ENCODE measurements around the gene TIRAP. TPM values are rescaled to one million over a fixed set of nuclear protein-coding genes. Genes with fewer than 3 reads are reported as not detected.

The TIRAP gene
- total RNA-seq, 1 donor from 2014 or later, result 10.6 TPM

DNA sequence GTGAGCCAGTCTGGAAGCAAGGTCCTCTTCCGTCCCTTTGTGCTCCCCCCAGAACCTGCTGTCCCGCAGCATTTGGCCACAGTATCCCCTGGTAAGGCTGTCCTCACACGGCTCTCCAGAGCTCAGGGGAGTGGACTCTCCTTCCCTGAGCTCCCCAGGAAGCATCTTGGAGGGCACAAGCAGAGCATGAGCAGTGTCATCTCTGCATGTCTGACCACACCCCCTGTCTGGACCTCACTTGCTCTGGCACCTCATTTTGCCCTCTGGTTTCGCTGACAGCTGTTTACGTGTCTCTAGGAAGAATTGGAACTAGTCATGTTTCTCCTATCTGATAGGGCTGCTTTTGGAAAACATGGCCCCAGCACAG is 36.5 kb downstream of the TIRAP start:
- no peaks in the 10 kb centered on the region for H3K27me3 Mint-ChIP-seq (ENCODE audit: unreplicated experiment)
- peak overlapping the region; percentile 85 for H3K27ac Mint-ChIP-seq (ENCODE audit: unreplicated experiment)
- H3K4me3 Mint-ChIP-seq (ENCODE audit: unreplicated experiment), result no peak overlapping the region
- H3K4me1 Mint-ChIP-seq (ENCODE audit: unreplicated experiment), result peaks cover 32% of the 10 kb centered on the region
- H3K9me3 Mint-ChIP-seq (ENCODE audit: unreplicated experiment), result no peaks in the 10 kb centered on the region
- TF ChIP-seq, protein P1, sequence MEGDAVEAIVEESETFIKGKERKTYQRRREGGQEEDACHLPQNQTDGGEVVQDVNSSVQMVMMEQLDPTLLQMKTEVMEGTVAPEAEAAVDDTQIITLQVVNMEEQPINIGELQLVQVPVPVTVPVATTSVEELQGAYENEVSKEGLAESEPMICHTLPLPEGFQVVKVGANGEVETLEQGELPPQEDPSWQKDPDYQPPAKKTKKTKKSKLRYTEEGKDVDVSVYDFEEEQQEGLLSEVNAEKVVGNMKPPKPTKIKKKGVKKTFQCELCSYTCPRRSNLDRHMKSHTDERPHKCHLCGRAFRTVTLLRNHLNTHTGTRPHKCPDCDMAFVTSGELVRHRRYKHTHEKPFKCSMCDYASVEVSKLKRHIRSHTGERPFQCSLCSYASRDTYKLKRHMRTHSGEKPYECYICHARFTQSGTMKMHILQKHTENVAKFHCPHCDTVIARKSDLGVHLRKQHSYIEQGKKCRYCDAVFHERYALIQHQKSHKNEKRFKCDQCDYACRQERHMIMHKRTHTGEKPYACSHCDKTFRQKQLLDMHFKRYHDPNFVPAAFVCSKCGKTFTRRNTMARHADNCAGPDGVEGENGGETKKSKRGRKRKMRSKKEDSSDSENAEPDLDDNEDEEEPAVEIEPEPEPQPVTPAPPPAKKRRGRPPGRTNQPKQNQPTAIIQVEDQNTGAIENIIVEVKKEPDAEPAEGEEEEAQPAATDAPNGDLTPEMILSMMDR (IDR thresholded peaks at IDR 0.05), result no peak
- DNase-seq (ENCODE audit: extremely low spot score, unreplicated experiment), result no peak
- H3K36me3 Mint-ChIP-seq (ENCODE audit: unreplicated experiment), result peaks cover 12% of the 10 kb centered on the region

DNA sequence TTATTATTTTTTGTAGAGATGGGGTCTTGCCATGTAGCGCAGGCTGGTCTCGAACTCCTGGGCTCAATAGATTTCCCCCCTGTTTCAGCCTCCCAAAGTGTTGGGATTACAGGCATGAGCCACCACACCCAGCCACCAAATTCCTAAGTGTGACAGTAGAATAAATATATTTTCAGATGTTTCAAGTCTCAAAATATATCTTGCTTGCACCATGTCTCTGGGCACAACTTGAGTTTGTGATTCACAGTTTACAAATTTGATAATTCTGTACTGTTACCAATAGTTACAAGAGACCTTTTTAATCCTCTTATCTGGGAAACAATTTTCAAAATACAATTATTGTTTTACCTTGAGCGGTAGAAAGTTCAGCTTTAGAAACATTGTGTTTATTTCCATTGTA is 40.1 kb downstream of the TIRAP start:
- peaks cover 5% of the 10 kb centered on the region for H3K36me3 Mint-ChIP-seq (ENCODE audit: unreplicated experiment)
- H3K4me3 Mint-ChIP-seq (ENCODE audit: unreplicated experiment), result no peak overlapping the region
- no peak overlapping the region for H3K27ac Mint-ChIP-seq (ENCODE audit: unreplicated experiment)
- H3K9me3 Mint-ChIP-seq (ENCODE audit: unreplicated experiment), result no peaks in the 10 kb centered on the region
- DNase-seq (ENCODE audit: extremely low spot score, unreplicated experiment), result no peak
- H3K27me3 Mint-ChIP-seq (ENCODE audit: unreplicated experiment), result no peaks in the 10 kb centered on the region
- TF ChIP-seq, protein P1 (IDR thresholded peaks at IDR 0.05), result no peak
- H3K4me1 Mint-ChIP-seq (ENCODE audit: unreplicated experiment), result peaks cover 22% of the 10 kb centered on the region

DNA sequence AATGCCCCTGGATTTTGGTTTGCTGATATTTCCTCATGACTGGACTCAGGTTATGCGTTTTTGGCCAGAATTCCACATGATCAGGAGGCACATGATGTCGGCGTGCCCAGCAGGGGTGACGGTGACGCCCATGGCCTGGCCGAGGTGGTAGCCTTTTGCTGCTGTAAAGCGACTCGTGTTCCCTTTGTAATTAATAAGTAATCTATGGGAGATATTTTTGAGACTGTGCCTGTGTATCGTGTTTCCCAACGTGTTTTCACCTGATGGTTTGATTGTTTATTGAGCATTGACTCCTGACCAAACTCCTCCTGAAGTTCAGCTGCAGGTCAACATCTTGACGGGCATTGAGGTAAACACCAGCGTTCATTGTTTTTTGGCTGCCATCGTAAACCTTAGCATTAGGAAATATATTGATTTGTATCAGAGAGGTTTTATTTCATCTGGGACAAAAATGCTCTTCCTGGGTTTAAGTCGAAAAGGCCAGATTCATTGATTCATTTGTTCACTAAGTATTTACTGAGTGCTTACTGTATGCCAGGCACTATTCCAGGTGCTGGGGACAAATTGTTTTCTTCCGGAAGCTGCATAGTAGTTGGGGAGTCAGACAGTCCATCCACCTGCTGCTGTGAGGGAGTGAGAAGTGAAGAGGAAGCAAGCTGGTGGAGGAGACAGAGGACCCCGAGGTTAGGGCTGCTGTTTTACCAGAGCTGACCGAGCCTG is 44.5 kb downstream of the TIRAP start:
- no peak for DNase-seq (ENCODE audit: extremely low spot score, unreplicated experiment)
- peaks cover 6% of the 10 kb centered on the region for H3K4me1 Mint-ChIP-seq (ENCODE audit: unreplicated experiment)
- no peak overlapping the region for H3K27ac Mint-ChIP-seq (ENCODE audit: unreplicated experiment)
- H3K9me3 Mint-ChIP-seq (ENCODE audit: unreplicated experiment), result no peaks in the 10 kb centered on the region
- TF ChIP-seq, protein P1 (IDR thresholded peaks at IDR 0.05), result no peak
- peaks cover 3% of the 10 kb centered on the region for H3K36me3 Mint-ChIP-seq (ENCODE audit: unreplicated experiment)
- no peaks in the 10 kb centered on the region for H3K27me3 Mint-ChIP-seq (ENCODE audit: unreplicated experiment)
- no peak overlapping the region for H3K4me3 Mint-ChIP-seq (ENCODE audit: unreplicated experiment)

DNA sequence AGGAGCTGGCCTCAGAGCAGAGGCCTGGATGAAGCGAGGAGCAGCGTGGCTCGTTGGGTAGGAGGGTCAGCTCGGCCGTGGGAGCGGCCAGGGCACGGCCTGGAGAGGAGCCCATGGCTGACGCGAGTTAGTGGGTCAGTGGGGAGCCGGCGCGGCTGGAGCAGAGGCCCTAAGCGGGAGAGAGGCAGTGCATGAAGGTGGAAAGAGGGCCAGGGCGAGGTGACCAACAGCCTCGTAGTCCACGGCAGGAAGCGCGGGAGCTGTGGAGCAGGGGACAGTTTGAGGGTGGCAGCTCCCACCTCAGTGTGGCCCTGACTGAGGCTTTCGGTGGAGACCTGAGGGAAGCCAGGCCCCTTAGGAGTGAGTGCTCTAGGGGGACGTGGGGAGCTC is 45.1 kb downstream of the TIRAP start:
- Mint-ChIP-seq H3K9me3 (ENCODE audit: unreplicated experiment) (no peaks in the 10 kb centered on the region), H3K27ac (ENCODE audit: unreplicated experiment) (no peak overlapping the region), H3K27me3 (ENCODE audit: unreplicated experiment) (no peaks in the 10 kb centered on the region), H3K4me3 (ENCODE audit: unreplicated experiment) (no peak overlapping the region), H3K4me1 (ENCODE audit: unreplicated experiment) (peaks cover 9% of the 10 kb centered on the region), H3K36me3 (ENCODE audit: unreplicated experiment) (peaks cover 3% of the 10 kb centered on the region)
- DNase-seq (ENCODE audit: extremely low spot score, unreplicated experiment), result no peak
- TF ChIP-seq, protein P1 (IDR thresholded peaks at IDR 0.05), result no peak

DNA sequence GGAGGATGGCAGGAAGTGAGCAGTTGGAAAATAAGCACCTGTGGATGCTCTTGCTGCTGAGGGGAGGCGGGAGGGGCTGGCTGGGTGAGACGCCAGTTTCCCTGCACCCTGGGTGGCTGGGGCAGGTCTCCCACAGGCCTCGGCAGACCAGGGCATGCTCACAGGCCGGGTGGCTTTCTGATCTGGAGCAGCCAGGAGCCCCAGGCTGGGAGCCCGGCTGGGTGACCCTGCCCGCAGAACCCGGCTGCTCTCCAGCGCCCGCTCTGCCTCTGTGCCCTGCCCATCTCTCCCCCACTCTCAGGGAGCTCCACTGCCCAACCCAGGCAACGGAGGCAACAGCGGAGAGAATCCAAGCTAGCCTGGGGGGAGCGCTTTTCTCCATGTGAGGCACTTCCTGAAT is 45.6 kb downstream of the TIRAP start:
- H3K9me3 Mint-ChIP-seq (ENCODE audit: unreplicated experiment), result no peaks in the 10 kb centered on the region
- peaks cover 3% of the 10 kb centered on the region for H3K36me3 Mint-ChIP-seq (ENCODE audit: unreplicated experiment)
- no peaks in the 10 kb centered on the region for H3K27me3 Mint-ChIP-seq (ENCODE audit: unreplicated experiment)
- no peak overlapping the region for H3K27ac Mint-ChIP-seq (ENCODE audit: unreplicated experiment)
- H3K4me1 Mint-ChIP-seq (ENCODE audit: unreplicated experiment), result peaks cover 9% of the 10 kb centered on the region
- TF ChIP-seq, protein P1 (IDR thresholded peaks at IDR 0.05), result no peak
- no peak for DNase-seq (ENCODE audit: extremely low spot score, unreplicated experiment)
- H3K4me3 Mint-ChIP-seq (ENCODE audit: unreplicated experiment), result no peak overlapping the region

All from osteocyte (in vitro differentiated cells).